Activated T-helper 9 cell treated with anti-CD3 and anti-CD28 coated beads, Interleukin-2, amount 50 U/mL, for 16 hours (primary cell): ENCODE measurements around the gene PLA2G6.

Source experiments
- DNase-seq: peaks from one replicate; pipeline ENCODE4 v3.0.0-alpha.2; 2020; ENCODE audit warnings: low read depth

PLA2G6 gene

GRCh38 chr22:38108561-38109319 is 72.9 kb downstream of the PLA2G6 start:
- DNase-seq, result no peak

- DNase-seq, result no peak
Measured at GRCh38 chr22:38107692-38108515, 73.7 kb downstream of the PLA2G6 start.

DNA sequence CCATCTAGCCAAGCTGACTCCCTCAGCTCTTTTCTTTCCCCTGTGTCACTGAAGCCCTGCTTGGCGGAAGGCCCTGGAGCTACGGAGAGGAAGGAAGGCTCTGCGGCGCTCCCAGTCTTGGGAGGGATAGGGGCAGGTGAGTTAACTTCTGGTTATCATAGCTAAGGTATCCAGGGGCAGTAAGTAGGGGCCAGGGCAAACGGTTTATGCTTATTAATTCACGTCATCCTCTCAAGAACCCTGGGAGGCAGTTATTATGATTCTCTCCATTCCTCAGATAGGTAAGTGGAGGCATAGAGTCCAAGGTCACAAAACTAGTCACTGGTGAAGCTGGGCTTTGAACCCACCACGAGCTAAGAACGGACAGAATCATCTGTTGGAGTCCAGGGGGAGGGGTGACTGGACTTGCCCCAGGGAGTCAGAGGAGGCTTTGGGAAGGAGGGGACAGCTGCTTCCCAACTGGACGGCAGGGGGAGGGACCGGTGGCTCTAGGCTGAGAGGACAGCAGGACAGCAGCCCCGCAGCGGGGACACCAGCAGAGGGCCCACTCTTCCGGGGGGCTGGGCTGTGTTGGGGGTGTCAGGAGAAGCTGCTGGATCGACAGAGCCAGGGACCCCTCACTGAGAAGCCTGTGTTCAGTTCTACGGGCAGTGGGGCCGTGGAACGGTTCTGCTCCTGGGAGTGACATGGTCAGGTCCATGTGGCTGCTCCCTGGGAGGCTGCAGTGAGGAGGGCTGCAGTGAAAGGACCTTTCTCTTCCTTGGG is 74.6 kb downstream of the PLA2G6 start:
- no peak for DNase-seq

DNA sequence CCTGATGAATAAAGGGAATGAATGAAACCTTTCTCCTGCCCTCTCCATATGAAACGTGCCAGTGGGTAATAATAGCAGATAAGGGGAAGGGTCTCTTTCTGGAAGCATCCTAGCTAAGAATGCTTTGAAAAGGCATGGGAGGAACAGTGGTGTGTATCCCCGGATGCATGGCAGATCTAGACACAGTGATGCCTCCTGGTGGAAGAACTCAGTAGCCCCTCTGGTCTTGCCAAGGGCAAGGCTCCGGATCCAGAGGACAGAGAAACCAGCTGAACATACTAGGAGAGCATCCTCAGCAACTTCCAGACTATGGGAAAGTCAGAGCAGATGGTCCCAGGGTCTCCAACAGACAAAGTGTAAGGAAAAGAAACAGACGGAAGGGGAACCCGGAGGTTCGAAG is 77.5 kb downstream of the PLA2G6 start:
- DNase-seq, result no peak

DNA sequence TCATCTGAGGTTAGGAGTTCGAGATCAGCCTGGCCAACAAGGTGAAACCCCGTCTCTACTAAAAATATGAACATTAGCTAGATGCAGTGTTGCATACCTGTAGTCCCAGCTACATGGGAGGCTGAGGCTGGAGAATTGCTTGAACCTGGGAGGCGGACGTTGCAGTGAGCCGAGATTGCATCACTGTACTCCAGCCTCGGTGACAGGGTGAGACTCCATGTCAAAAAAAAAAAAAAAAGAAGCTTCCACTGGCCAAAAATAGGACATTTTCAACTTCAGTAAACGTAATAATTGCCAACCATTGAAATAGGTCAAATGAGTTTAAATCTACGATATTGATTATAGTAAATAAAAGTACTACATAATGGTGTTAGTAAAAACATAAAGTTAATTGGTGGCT is 78.0 kb downstream of the PLA2G6 start:
- DNase-seq, result no peak

- DNase-seq, result no peak
Measured at GRCh38 chr22:38098410-38099249, 83.0 kb downstream of the PLA2G6 start.

DNA sequence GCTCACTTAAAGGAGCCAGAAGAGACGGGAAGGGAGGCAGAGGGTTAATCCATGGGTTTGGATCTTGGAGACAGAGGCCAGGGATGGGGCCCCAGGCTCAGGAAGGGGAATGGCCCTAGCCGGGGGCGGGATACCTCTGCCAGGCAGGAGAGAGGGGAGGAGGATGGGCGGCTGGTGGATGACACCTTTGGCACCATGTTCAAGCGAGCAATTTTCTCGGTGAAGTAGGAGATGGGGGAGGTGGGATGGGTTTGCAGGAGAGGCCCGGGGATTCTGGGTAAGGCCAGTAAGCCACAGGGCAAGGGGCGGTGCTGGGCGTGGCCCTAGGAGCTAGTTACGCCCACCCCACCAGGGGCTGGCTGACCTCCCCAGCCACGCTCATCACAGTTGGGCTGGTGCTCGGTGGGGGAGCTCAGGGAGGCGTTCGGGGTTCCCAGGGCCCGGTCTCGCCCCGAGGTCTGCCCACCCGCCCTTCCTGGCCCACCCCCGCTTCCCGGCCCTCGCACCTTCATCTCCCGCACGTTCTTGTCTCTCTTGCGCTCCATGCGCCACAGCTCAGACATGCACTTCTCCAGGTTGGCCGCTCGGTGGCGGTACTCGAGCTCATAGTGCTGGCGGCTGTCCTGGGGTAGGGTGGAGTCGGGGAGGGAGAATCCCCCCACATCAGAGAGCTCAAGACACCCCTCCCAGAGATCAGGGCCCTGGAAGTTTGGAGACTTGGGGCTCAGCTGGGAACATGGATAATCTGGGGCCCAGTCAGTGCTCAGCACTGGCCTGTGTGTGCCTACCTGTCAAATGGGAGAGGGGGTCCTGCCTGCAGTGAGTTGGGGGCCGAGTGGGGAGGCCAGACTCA is 83.8 kb downstream of the PLA2G6 start:
- no peak for DNase-seq

DNA sequence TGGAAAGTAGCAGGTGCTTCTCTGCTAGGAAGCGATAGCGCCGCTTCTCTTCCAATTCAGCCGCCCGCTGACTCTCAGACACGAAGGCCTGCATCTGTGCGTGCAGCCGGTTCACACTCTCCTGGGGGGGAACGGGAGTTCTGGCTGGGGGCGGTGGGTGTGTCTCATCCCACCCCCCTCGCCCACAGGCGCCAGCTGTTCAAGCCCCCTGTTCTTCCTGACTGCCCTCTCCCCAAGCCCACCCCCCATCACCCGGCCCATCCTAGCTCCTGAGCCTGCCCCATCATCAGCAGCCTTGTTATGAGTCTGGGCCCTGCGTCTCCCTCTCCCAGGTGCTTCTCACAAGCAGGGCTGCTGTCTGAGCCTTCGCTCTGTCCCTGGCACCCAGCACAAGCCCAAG is 84.6 kb downstream of the PLA2G6 start:
- DNase-seq, result no peak

- DNase-seq, result no peak
Measured at GRCh38 chr22:38089474-38089851, 92.2 kb downstream of the PLA2G6 start.

- DNase-seq, result no peak
Measured at GRCh38 chr22:38088629-38089473, 92.8 kb downstream of the PLA2G6 start.

DNA sequence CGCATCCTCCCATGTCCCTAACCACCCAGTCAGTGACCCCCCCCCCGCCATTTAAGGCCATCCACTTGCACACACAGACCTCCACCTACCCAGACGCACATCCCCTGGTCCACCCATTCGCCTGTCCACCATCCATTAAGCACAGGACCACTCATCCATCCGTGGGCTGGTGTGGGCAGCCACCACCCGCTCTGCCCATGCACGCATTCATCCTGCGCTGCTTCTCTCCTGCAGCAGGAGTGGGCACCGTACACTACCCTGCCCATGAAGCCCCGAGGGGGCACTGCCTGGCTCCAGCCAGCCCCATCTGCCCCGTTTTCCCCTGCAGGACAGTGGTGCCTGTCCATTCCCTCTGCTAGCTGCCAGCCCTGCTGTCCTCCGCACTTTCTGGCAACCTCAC is 93.8 kb downstream of the PLA2G6 start:
- DNase-seq, result no peak

- no peak for DNase-seq
Measured at GRCh38 chr22:38086942-38087341, 94.7 kb downstream of the PLA2G6 start.

DNA sequence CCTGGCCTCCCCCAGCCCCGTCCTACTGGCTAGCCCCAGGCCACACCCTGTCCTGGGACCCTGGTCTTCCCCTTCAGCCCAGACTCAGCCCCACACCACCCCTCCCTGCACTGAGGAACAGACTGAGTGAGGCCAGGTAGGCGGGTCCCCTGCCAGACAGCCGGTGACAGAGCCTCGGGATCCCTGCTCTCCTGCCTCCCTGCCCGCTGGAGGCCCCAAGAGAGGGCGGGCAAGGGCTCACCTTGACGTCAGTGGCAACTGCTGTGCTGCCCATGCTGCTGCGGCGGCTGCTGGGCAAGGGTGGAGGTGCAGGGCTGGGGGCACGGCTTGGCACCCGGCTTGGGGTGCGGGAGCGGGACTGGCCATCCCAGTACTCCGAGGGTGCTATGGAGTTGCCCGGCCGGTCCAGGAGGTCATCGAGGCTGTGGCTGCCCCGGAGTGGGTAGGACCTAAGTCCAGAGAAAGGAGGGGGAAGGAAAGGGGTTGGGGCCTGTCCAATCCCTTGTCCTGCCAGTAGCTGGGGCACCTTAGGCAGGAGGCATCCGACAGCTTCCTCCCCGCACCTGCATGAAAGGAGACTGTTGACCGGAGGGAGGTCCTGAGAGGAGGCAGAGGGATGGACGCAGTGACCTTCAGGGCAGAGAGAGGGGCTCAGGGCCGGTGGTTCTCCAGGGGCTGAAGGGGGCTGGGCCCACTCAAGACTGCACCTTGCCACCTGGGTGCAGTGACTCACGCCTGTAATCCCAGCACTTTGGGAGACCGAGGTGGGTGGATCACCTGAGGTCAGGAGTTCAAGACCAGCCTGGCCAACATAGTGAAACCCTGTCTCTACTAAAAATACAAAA is 95.4 kb downstream of the PLA2G6 start:
- no peak for DNase-seq

DNA sequence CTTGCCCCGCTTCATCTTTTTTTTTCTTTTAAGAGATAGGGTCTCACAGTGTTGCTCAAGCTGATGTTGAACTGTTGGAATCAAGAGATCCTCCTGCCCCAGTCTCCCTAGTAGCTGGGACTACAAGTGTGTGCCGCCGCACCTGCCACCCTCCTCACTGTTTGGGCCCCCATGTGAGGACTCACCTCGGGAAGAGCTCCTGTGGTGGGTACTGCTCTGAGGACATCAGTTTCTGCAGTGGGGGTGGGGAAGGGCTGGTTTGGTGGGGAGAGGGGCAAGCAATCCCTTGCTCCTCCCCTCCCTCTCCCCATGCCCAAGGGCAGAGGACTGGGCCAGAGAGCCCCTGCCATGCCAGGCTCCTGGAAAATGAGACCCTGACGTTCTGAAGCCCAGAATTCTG is 96.1 kb downstream of the PLA2G6 start:
- DNase-seq, result no peak

DNA sequence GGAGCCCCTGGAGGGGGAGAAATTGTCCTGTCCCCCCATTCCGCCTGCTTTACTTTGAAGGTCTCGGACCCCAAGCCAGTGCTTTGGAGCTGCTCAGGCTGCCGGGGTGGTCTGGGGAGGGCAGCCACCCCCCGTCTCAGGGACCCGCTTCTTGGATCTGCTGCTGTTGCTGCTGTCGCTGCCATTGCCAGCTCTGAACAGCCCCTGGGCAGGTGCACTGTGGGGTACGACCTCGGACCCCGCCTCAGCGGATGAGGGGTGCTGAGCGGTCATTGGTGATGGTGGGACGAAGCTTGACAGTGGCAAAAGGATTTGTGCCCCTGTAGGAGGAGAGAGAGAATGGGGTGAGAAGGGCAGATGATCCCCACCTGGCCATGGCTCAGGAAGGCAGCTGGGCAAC is 96.6 kb downstream of the PLA2G6 start:
- DNase-seq, result no peak

- DNase-seq, result no peak
Measured at GRCh38 chr22:38083931-38084631, 97.5 kb downstream of the PLA2G6 start, which contains the start of gene SLC16A8. TSS of gene SLC16A8 (minus strand) at chr22:38084184. CDS start at chr22:38082873, 1,311 bp downstream.

DNA sequence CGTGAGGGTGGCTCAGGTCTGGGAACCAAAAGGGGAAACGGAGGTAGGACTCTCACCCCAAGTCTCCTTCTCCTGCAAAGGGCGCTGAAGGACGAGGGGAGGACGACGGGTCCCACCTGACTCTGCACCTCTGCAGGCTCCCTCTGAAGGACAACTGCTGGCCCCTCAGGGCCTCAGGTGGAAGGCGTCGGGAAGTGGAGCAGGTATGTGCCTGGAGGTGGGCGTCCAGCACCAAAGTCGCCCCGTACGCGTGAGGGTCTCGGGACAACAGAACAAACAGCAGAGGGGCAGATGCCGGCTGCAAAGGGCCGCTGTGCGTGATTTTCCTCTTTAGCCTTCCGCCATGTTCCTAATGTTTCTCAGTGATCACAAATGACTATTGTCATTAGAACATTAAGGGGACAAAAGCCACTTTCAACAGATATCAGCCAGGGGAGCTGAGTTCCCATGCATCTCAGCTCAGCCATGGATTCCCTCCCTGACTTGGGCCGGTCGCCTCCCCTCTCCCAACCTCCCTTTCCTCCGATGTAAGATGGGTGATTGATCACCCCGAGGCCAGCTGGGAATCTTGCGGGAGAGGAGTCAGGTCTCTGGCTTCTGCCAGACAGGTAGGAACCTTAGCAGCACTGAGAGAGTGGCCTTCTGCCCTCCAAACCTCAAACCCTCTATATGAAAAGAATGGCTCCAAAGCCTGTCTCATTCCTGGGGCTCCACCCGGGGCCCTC is 98.5 kb downstream of the PLA2G6 start:
- DNase-seq, result no peak
